Caco-2 (cell line): ENCODE measurements around the gene AGAP1. TPM values are rescaled to one million over a fixed set of nuclear protein-coding genes. Genes with fewer than 3 reads are reported as not detected.
A peak's percentile ranks its signal among the peaks of the same experiment; 100 is the strongest.

ENCODE experiments used
- BruUV-seq: library from RNA; stranded (reverse); fragments of 400-500 nt; replicated peaks from 2 replicates; lab custom pipeline; 2021; lab: Mats Ljungman, UMichigan
- CTCF ChIA-PET: fragments of 300-600 bp; sonication (Branson Sonifier 250); formaldehyde crosslinking; loops from one replicate; lab custom pipeline; 2022; ENCODE audit warnings: antibody characterized with exemption; lab: Charles Lee
- POLR2A ChIA-PET: fragments of 300-600 bp; sonication (Branson Sonifier 250); formaldehyde crosslinking; loops from one replicate; lab custom pipeline; 2022; ENCODE audit warnings: antibody characterized with exemption; lab: Charles Lee
- DNase-seq, 2 experiments: peaks; one replicate each; pipeline versions ENCODE4 v3.0.0 to v3.0.0-alpha.2; 2020 to 2022
- H3K27me3 ChIP-seq: replicated peaks from 2 replicates; pipeline ENCODE4 v1.6.0; 2011; ENCODE audit warnings: low read length; ENCODE audit not compliant: control insufficient read depth, insufficient read depth
- H3K36me3 ChIP-seq: 2 replicates; pipeline ENCODE4 v1.5.1; 2011; ENCODE audit warnings: low read length; ENCODE audit not compliant: control insufficient read depth, insufficient read depth
- H3K4me1 ChIP-seq: fragments of 250-450 bp; sonication (Bioruptor Pico); 2 replicates; pipeline ENCODE4 v1.5.1; 2020; ENCODE audit warnings: mild to moderate bottlenecking
- H3K4me3 ChIP-seq: 2 replicates; pipeline ENCODE4 v1.5.1; 2011; ENCODE audit warnings: low read depth, mild to moderate bottlenecking, control low read depth, low read length
- H3K9me3 ChIP-seq: fragments of 250-450 bp; sonication (Bioruptor Pico); 2 replicates; pipeline ENCODE4 v1.5.1; 2020; ENCODE audit warnings: mild to moderate bottlenecking, moderate library complexity
- H3K27ac Mint-ChIP-seq: one replicate; pipeline ENCODE4 v1.8.0; 2022; ENCODE audit warnings: mixed read lengths; ENCODE audit not compliant: unreplicated experiment
- H3K27me3 Mint-ChIP-seq: one replicate; pipeline ENCODE4 v1.8.0; 2022; ENCODE audit warnings: mixed read lengths; ENCODE audit not compliant: insufficient read depth, unreplicated experiment
- H3K36me3 Mint-ChIP-seq: one replicate; pipeline ENCODE4 v1.8.0; 2022; ENCODE audit warnings: mild to moderate bottlenecking, mixed read lengths; ENCODE audit not compliant: insufficient read depth, unreplicated experiment
- H3K4me1 Mint-ChIP-seq: one replicate; pipeline ENCODE4 v1.8.0; 2022; ENCODE audit warnings: low read depth, mixed read lengths; ENCODE audit not compliant: unreplicated experiment
- H3K4me3 Mint-ChIP-seq: one replicate; pipeline ENCODE4 v1.8.0; 2022; ENCODE audit warnings: mild to moderate bottlenecking, moderate library complexity, mixed read lengths; ENCODE audit not compliant: unreplicated experiment
- H3K9me3 Mint-ChIP-seq: one replicate; pipeline ENCODE4 v1.8.0; 2022; ENCODE audit warnings: mixed read lengths; ENCODE audit not compliant: unreplicated experiment
- CTCF ChIP-seq, 2 experiments: fragments of 200-600 bp in 1 of 2; IDR thresholded peaks; 1 replicate in 1 of 2; 2 replicates in 1 of 2; pipeline versions ENCODE4 v1.5.1 to v1.8.0; 2011 to 2022; ENCODE audit warnings: antibody characterized with exemption in 1 of 2, control low read depth in 1 of 2, inconsistent platforms in 1 of 2, low read depth in 1 of 2, low read length in 1 of 2, mild to moderate bottlenecking in 1 of 2, moderate library complexity in 1 of 2; ENCODE audit not compliant: insufficient read depth in 1 of 2, severe bottlenecking in 1 of 2, unreplicated experiment in 1 of 2
- intact Hi-C: fragments of 100-400 bp; cut with micrococcal nuclease; formaldehyde crosslinking; loops from one replicate; pipeline ENCODE4 v1.10.0; 2022; ENCODE audit not compliant: unreplicated experiment
- total RNA-seq: library from RNA; stranded (reverse); gene quantifications from 2 replicates; pipeline ENCODE4 v1.2.3, GENCODE V29; 2022

The AGAP1 gene
- total RNA-seq, 1 experiment from 2014 or later, result 41.7 TPM

- H3K9me3 Mint-ChIP-seq, result no peaks in the 10 kb centered on the region
- BruUV-seq, result no TSS peak
- ChIA-PET CTCF (interaction anchor here (0.6 kb wide), 1 partner anchor 86 kb away, joined by 3 read pairs; no protein-coding TSS in a partner anchor), POLR2A (no interaction called here)
- H3K36me3 ChIP-seq, result no peaks in the 10 kb centered on the region; the same call in 1 of the 2 replicates
- TF ChIP-seq CTCF (IDR thresholded peaks at IDR 0.05; ENCODE audit: insufficient read depth in 1 of 2, low read depth in 1 of 2, low read length in 1 of 2, severe bottlenecking in 1 of 2, unreplicated experiment in 1 of 2), result no peak
- H3K36me3 Mint-ChIP-seq, result peaks cover 4% of the 10 kb centered on the region
- no peak overlapping the region for H3K4me3 ChIP-seq
- DNase-seq, result no peak
- no peak overlapping the region for H3K27ac Mint-ChIP-seq
- H3K4me1 ChIP-seq, result no peaks in the 10 kb centered on the region
- H3K27me3 Mint-ChIP-seq, result no peaks in the 10 kb centered on the region
- H3K27me3 ChIP-seq, result no peaks in the 10 kb centered on the region
- H3K4me3 Mint-ChIP-seq, result no peak overlapping the region
- H3K9me3 ChIP-seq, result no peaks in the 10 kb centered on the region
- no peaks in the 10 kb centered on the region for H3K4me1 Mint-ChIP-seq
- intact Hi-C loops, result no loop called here
Observed at GRCh38 chr2:236123716-236124115, 629.9 kb downstream of the AGAP1 start.

- no peaks in the 10 kb centered on the region for H3K27me3 Mint-ChIP-seq
- intact Hi-C loops, result no loop called here
- no peaks in the 10 kb centered on the region for H3K27me3 ChIP-seq
- H3K27ac Mint-ChIP-seq, result no peak overlapping the region
- POLR2A ChIA-PET, result no interaction called here
- H3K4me3 Mint-ChIP-seq, result no peak overlapping the region
- no peak overlapping the region for H3K4me3 ChIP-seq
- CTCF ChIA-PET, result no interaction called here
- no peaks in the 10 kb centered on the region for H3K4me1 ChIP-seq
- no peaks in the 10 kb centered on the region for H3K9me3 ChIP-seq
- TSS peak; percentile 25 for BruUV-seq
- peaks cover 1% of the 10 kb centered on the region for H3K36me3 Mint-ChIP-seq
- no peaks in the 10 kb centered on the region for H3K4me1 Mint-ChIP-seq
- no peak for TF ChIP-seq CTCF (IDR thresholded peaks at IDR 0.05; ENCODE audit: insufficient read depth in 1 of 2, low read depth in 1 of 2, low read length in 1 of 2, severe bottlenecking in 1 of 2, unreplicated experiment in 1 of 2)
- DNase-seq, result no peak
- no peaks in the 10 kb centered on the region for H3K9me3 Mint-ChIP-seq
- no peaks in the 10 kb centered on the region; the same call in 1 of the 2 replicates for H3K36me3 ChIP-seq
Observed at GRCh38 chr2:236124182-236124893, 630.5 kb downstream of the AGAP1 start.

GRCh38 chr2:236125541-236125940 lies 631.7 kb downstream of the AGAP1 start:
- DNase-seq, result no peak
- Mint-ChIP-seq H3K36me3 (no peaks in the 10 kb centered on the region), H3K4me1 (no peaks in the 10 kb centered on the region), H3K27me3 (no peaks in the 10 kb centered on the region), H3K4me3 (no peak overlapping the region), H3K9me3 (no peaks in the 10 kb centered on the region), H3K27ac (no peak overlapping the region)
- BruUV-seq, result no TSS peak
- no peaks in the 10 kb centered on the region for H3K9me3 ChIP-seq
- intact Hi-C loops, result no loop called here
- POLR2A ChIA-PET, result no interaction called here
- TF ChIP-seq CTCF (IDR thresholded peaks at IDR 0.05; ENCODE audit: insufficient read depth in 1 of 2, low read depth in 1 of 2, low read length in 1 of 2, severe bottlenecking in 1 of 2, unreplicated experiment in 1 of 2), result no peak
- H3K27me3 ChIP-seq, result no peaks in the 10 kb centered on the region
- no peaks in the 10 kb centered on the region for H3K4me1 ChIP-seq
- CTCF ChIA-PET, result no interaction called here
- H3K4me3 ChIP-seq, result no peak overlapping the region
- H3K36me3 ChIP-seq, result no peaks in the 10 kb centered on the region; the same call in 1 of the 2 replicates
